GM19099 (cell line): Measurements from ENCODE around the gene CHRM2.

ENCODE experiments used
- POLR2A ChIP-seq: IDR thresholded peaks from 3 replicates; pipeline ENCODE4 v1.6.1; 2011; ENCODE audit warnings: low read depth; ENCODE audit not compliant: insufficient read length; ENCODE audit errors: extremely low read depth

Gene CHRM2

GRCh38 chr7:136884492-136884891 is 16.0 kb downstream of the CHRM2 start:
- no peak for TF ChIP-seq POLR2A

- TF ChIP-seq POLR2A, result no peak
Measured at GRCh38 chr7:136887317-136887716, 18.9 kb downstream of the CHRM2 start.

GRCh38 chr7:136890399-136890798 is 21.9 kb downstream of the CHRM2 start:
- TF ChIP-seq POLR2A, result no peak

- TF ChIP-seq POLR2A, result no peak
Measured at GRCh38 chr7:136891850-136892249, 23.4 kb downstream of the CHRM2 start.

- TF ChIP-seq POLR2A, result no peak
Measured at GRCh38 chr7:136894789-136895188, 26.3 kb downstream of the CHRM2 start.

GRCh38 chr7:136897676-136898075 is 29.2 kb downstream of the CHRM2 start:
- no peak for TF ChIP-seq POLR2A

GRCh38 chr7:136900005-136900404 is 31.6 kb downstream of the CHRM2 start:
- TF ChIP-seq POLR2A, result no peak

GRCh38 chr7:136910771-136911170 is 42.3 kb downstream of the CHRM2 start:
- TF ChIP-seq POLR2A, result no peak

- TF ChIP-seq POLR2A, result no peak
Measured at GRCh38 chr7:136911344-136911743, 42.9 kb downstream of the CHRM2 start.

- no peak for TF ChIP-seq POLR2A
Measured at GRCh38 chr7:136912339-136912738, 43.9 kb downstream of the CHRM2 start.

- TF ChIP-seq POLR2A, result no peak
Measured at GRCh38 chr7:136914016-136914415, 45.6 kb downstream of the CHRM2 start.

- no peak for TF ChIP-seq POLR2A
Measured at GRCh38 chr7:136919820-136920219, 51.4 kb downstream of the CHRM2 start.

- TF ChIP-seq POLR2A, result no peak
Measured at GRCh38 chr7:136923111-136923667, 54.7 kb downstream of the CHRM2 start.

- TF ChIP-seq POLR2A, result no peak
Measured at GRCh38 chr7:136925044-136925443, 56.6 kb downstream of the CHRM2 start.

GRCh38 chr7:136925556-136925955 is 57.1 kb downstream of the CHRM2 start:
- TF ChIP-seq POLR2A, result no peak

- no peak for TF ChIP-seq POLR2A
Measured at GRCh38 chr7:136931169-136931867, 62.9 kb downstream of the CHRM2 start.

- TF ChIP-seq POLR2A, result no peak
Measured at GRCh38 chr7:136937436-136937835, 69.0 kb downstream of the CHRM2 start.
